Measurements from ENCODE around the gene SLC5A5.

GRCh38 chr19:17837972-17838371, 33.8 kb upstream of the SLC5A5 start:
- TF ChIP-seq POLR2A (IDR thresholded peaks at IDR 0.05) (no peak), CTCF (IDR thresholded peaks at IDR 0.05) (no peak)
